IMR-90 (cell line): ENCODE results near the gene PRRC2A. TPM values are rescaled to one million over a fixed set of nuclear protein-coding genes. Genes with fewer than 3 reads are reported as not detected.

Source experiments
- ATAC-seq: fragments of 200-7000 bp; cut with Tn5 transposase; 2 replicates; pipeline ENCODE4 v1.9.1; 2020; ENCODE audit warnings: low read depth, mild to moderate bottlenecking, moderate library complexity
- BruUV-seq: library from RNA; stranded (reverse); fragments of 400-500 nt; replicated peaks from 2 replicates; lab custom pipeline; 2021; lab: Mats Ljungman, UMichigan
- CTCF ChIA-PET: fragments of 300-600 bp; formaldehyde crosslinking; extraction: SDS; loops from one replicate; lab custom pipeline; 2021; ENCODE audit warnings: antibody characterized with exemption; lab: Yijun Ruan, JAX
- POLR2A ChIA-PET: fragments of 300-600 bp; sonication (Branson Sonifier 250); formaldehyde crosslinking; loops from one replicate; lab custom pipeline; 2022; ENCODE audit warnings: antibody characterized with exemption; ENCODE audit not compliant: unreplicated experiment; lab: Charles Lee
- DNase-seq: peaks from one replicate; pipeline ENCODE4 v3.0.0; 2013
- H2AFZ ChIP-seq: replicated peaks from 2 replicates; pipeline ENCODE3; 2013; ENCODE audit warnings: low read length, mild to moderate bottlenecking; ENCODE audit not compliant: poor library complexity
- H2AK5ac ChIP-seq: 2 replicates; pipeline ENCODE4 v1.6.1; 2013; ENCODE audit warnings: low read depth, low read length, inconsistent platforms
- H2AK9ac ChIP-seq: replicated peaks from 2 replicates; pipeline ENCODE3; 2013; ENCODE audit warnings: mild to moderate bottlenecking, low read depth, low read length, moderate library complexity; ENCODE audit not compliant: poor library complexity
- H2BK120ac ChIP-seq: 2 replicates; pipeline ENCODE4 v1.6.1; 2013; ENCODE audit warnings: low read depth, low read length, inconsistent platforms
- H2BK15ac ChIP-seq: 3 replicates; pipeline ENCODE4 v1.6.1; 2013; ENCODE audit warnings: low read depth, low read length, inconsistent platforms
- H2BK20ac ChIP-seq: 2 replicates; pipeline ENCODE4 v1.6.1; 2013; ENCODE audit warnings: low read depth, mild to moderate bottlenecking, inconsistent platforms, low read length, moderate library complexity
- H2BK5ac ChIP-seq: 2 replicates; pipeline ENCODE4 v1.6.1; 2013; ENCODE audit warnings: mild to moderate bottlenecking, low read depth, low read length, inconsistent platforms; ENCODE audit not compliant: poor library complexity, severe bottlenecking
- H3K14ac ChIP-seq: replicated peaks from 2 replicates; pipeline ENCODE4 v1.6.1; 2013; ENCODE audit warnings: low read depth, low read length, inconsistent platforms
- H3K18ac ChIP-seq: 2 replicates; pipeline ENCODE4 v1.6.1; 2013; ENCODE audit warnings: low read depth, low read length, control low read depth
- H3K23ac ChIP-seq: 2 replicates; pipeline ENCODE4 v1.6.1; 2013; ENCODE audit warnings: low read depth, low read length, inconsistent platforms
- H3K27ac ChIP-seq: 2 replicates; pipeline ENCODE4 v1.5.1; 2013; ENCODE audit warnings: mild to moderate bottlenecking, control low read depth, low read length; ENCODE audit not compliant: insufficient read depth
- H3K27me3 ChIP-seq: 2 replicates; pipeline ENCODE4 v1.6.1; 2013; ENCODE audit warnings: low read length; ENCODE audit not compliant: control insufficient read depth, insufficient read depth
- H3K36me3 ChIP-seq: 2 replicates; pipeline ENCODE4 v1.6.1; 2013; ENCODE audit warnings: low read length, mixed read lengths; ENCODE audit not compliant: control insufficient read depth, insufficient read depth
- H3K4ac ChIP-seq: 2 replicates; pipeline ENCODE4 v1.6.1; 2013; ENCODE audit warnings: low read depth, low read length, inconsistent platforms
- H3K4me1 ChIP-seq: 2 replicates; pipeline ENCODE4 v1.6.1; 2013; ENCODE audit warnings: low read length, mixed read lengths; ENCODE audit not compliant: control insufficient read depth, insufficient read depth
- H3K4me2 ChIP-seq: 2 replicates; pipeline ENCODE4 v1.6.1; 2013; ENCODE audit warnings: low read depth, mild to moderate bottlenecking, control low read depth, low read length, moderate library complexity
- H3K4me3 ChIP-seq: 2 replicates; pipeline ENCODE4 v1.5.1; 2013; ENCODE audit warnings: low read depth, mild to moderate bottlenecking, control low read depth, low read length, moderate library complexity; ENCODE audit not compliant: insufficient read depth
- H3K56ac ChIP-seq: 2 replicates; pipeline ENCODE4 v1.6.1; 2013; ENCODE audit warnings: low read length, inconsistent platforms; ENCODE audit not compliant: insufficient read depth; ENCODE audit errors: extremely low read depth
- H3K79me1 ChIP-seq, 2 experiments: 2 replicates each; pipeline ENCODE4 v1.6.1; 2013; ENCODE audit warnings: low read length in 2 of 2, inconsistent platforms in 1 of 2, low read depth in 1 of 2
- H3K9ac ChIP-seq: 2 replicates; pipeline ENCODE4 v1.6.1; 2013; ENCODE audit warnings: low read depth, low read length, control low read depth
- H3K9me1 ChIP-seq: 2 replicates; pipeline ENCODE4 v1.6.1; 2013; ENCODE audit warnings: low read length, inconsistent platforms; ENCODE audit not compliant: insufficient read depth
- H3K9me3 ChIP-seq: 2 replicates; pipeline ENCODE4 v1.6.1; 2013; ENCODE audit warnings: low read length; ENCODE audit not compliant: control insufficient read depth, insufficient read depth
- H4K20me1 ChIP-seq: 2 replicates; pipeline ENCODE4 v1.6.1; 2013; ENCODE audit warnings: low read length, inconsistent platforms; ENCODE audit not compliant: insufficient read depth
- H4K5ac ChIP-seq: 2 replicates; pipeline ENCODE4 v1.6.1; 2013; ENCODE audit warnings: mild to moderate bottlenecking, low read depth, low read length, control low read depth
- H4K8ac ChIP-seq, 2 experiments: 2 replicates each; pipeline ENCODE4 v1.6.1; 2013; ENCODE audit warnings: low read depth in 2 of 2, low read length in 2 of 2, control low read depth in 1 of 2, inconsistent platforms in 1 of 2
- H4K91ac ChIP-seq: 2 replicates; pipeline ENCODE4 v1.6.1; 2013; ENCODE audit warnings: low read depth, low read length, inconsistent platforms; ENCODE audit not compliant: insufficient read depth
- BHLHE40 ChIP-seq: fragments of 150-350 bp; IDR thresholded peaks from 2 replicates; pipeline ENCODE4 v1.6.1; 2016; ENCODE audit warnings: mild to moderate bottlenecking, low read depth, low read length
- CHD1 ChIP-seq: IDR thresholded peaks from 2 replicates; pipeline ENCODE4 v1.6.1; 2012; ENCODE audit warnings: low read depth, low read length, improper control_type of control experiment
- MAFK ChIP-seq: IDR thresholded peaks from 2 replicates; pipeline ENCODE4 v1.6.1; 2012; ENCODE audit warnings: low read depth, low read length, improper control_type of control experiment
- RAD21 ChIP-seq: IDR thresholded peaks from 2 replicates; pipeline ENCODE4 v1.6.1; 2012; ENCODE audit warnings: low read length, improper control_type of control experiment
- RCOR1 ChIP-seq: IDR thresholded peaks from 2 replicates; pipeline ENCODE4 v1.6.1; 2012; ENCODE audit warnings: mild to moderate bottlenecking, low read length, improper control_type of control experiment; ENCODE audit not compliant: insufficient replicate concordance
- WGBS, 2 experiments: methylation state at CpG; one replicate each; pipeline versions ENCODE4 v1.1.5 to v1.1.7; 2013; ENCODE audit warnings: missing lambda C conversion rate in 2 of 2; ENCODE audit not compliant: insufficient read length in 1 of 2; ENCODE audit errors: extremely low coverage in 2 of 2; 5-methylcytosine and 5-hydroxymethylcytosine counted together
- dilution Hi-C: fragments of 300-500 bp; cut with HindIII; formaldehyde crosslinking; loops from one replicate; pipeline ENCODE4 v1.14.3; 2018; ENCODE audit warnings: low sequenced_read_pairs; ENCODE audit not compliant: unreplicated experiment
- in situ Hi-C: fragments of 300-500 bp; cut with MboI; formaldehyde crosslinking; loops from 3 replicates; pipeline ENCODE4 v1.14.3; 2019; ENCODE audit warnings: low sequenced_read_pairs, inconsistent platforms, mixed read lengths
- intact Hi-C: fragments of 100-400 bp; cut with micrococcal nuclease; formaldehyde crosslinking; loops from 2 replicates; pipeline ENCODE4 v1.10.0; 2022
- polyA plus RNA-seq, 3 experiments: library from polyadenylated mRNA; depleted of rRNA; stranded (reverse); fragments of >200 nt; gene quantifications; 2 replicates each; pipeline ENCODE4 v1.2.3, GENCODE V29; 2012; ENCODE audit warnings: low replicate concordance in 1 of 3
- total RNA-seq: library from RNA; depleted of rRNA; stranded (reverse); fragments of >200 nt; gene quantifications from 2 replicates; pipeline ENCODE4 v1.2.3, GENCODE V29; 2012

Gene PRRC2A
- total and polyA plus RNA-seq, 2 of the 4 experiments (the other 2 are of a cell fraction): 7.7 to 88.6 TPM

- no peaks in the 10 kb centered on the region for H3K27me3 ChIP-seq
- dilution Hi-C loops: no loop called here
- WGBS, 2 experiments: no CpG with 5 or more reads among the region's 4 CpGs
- no peak overlapping the region for H2AK9ac ChIP-seq
- no peaks in the 10 kb centered on the region; the same call in 1 of the 2 replicates for H3K4me1 ChIP-seq
- no peak overlapping the region for H3K18ac ChIP-seq
- no peak overlapping the region for H3K4me3 ChIP-seq
- H3K14ac ChIP-seq: no peak overlapping the region
- H4K20me1 ChIP-seq: peaks cover 10% of the 10 kb centered on the region
- intact Hi-C loops: no loop called here
- no peak overlapping the region for H2BK5ac ChIP-seq
- H4K5ac ChIP-seq: no peak overlapping the region
- H4K91ac ChIP-seq: no peak overlapping the region
- H3K9me3 ChIP-seq: no peaks in the 10 kb centered on the region
- peaks cover 81% of the 10 kb centered on the region for H3K36me3 ChIP-seq
- H3K79me1 ChIP-seq: peaks cover 10 to 11% of the 10 kb centered on the region in 2 experiments; a peak in 3 of 4 replicates
- no peak overlapping the region for H3K4me2 ChIP-seq
- no peak overlapping the region for H2AFZ ChIP-seq
- CTCF ChIA-PET: no interaction called here
- POLR2A ChIA-PET: no interaction called here
- no peak for DNase-seq
- H2BK120ac ChIP-seq: no peak overlapping the region
- TF ChIP-seq CHD1 (no peak), MAFK (no peak), RAD21 (no peak), RCOR1 (no peak), BHLHE40 (no peak)
- H3K9me1 ChIP-seq: 0 out of 2 replicates have a peak, but pooled peaks cover 3% of the 10 kb centered on the region
- H3K4ac ChIP-seq: no peak overlapping the region
- no peak overlapping the region for H2BK20ac ChIP-seq
- H3K27ac ChIP-seq: no peak overlapping the region
- in situ Hi-C loops: no loop called here
- H3K9ac ChIP-seq: no peak overlapping the region
- no peak overlapping the region for H2BK15ac ChIP-seq
- no TSS peak for BruUV-seq
- H4K8ac ChIP-seq: no peak overlapping the region
- H3K56ac ChIP-seq: no peak overlapping the region
- no peak overlapping the region for H3K23ac ChIP-seq
- H2AK5ac ChIP-seq: no peak overlapping the region
- no peak for ATAC-seq
These were observed 20.9 kb downstream of the PRRC2A start for GRCh38 chr6:31641370-31641769.
